NCI-H1436 treated with DMSO at 0.1 percent for 48 hours (cell line): Measurements from ENCODE around the gene VAV1.

Experiments
- DNase-seq: peaks from one replicate; lab custom pipeline; 2025; lab: John Stamatoyannopoulos, UW

The VAV1 gene

GRCh38 chr19:6894313-6894712 is 121.8 kb downstream of the VAV1 start:
- no peak for DNase-seq

GRCh38 chr19:6903446-6903845 is 130.9 kb downstream of the VAV1 start:
- DNase-seq, result no peak

GRCh38 chr19:6906559-6907060 is 134.1 kb downstream of the VAV1 start:
- DNase-seq, result no peak
